ENCODE data around the gene CROCC2.

Gene CROCC2

DNA sequence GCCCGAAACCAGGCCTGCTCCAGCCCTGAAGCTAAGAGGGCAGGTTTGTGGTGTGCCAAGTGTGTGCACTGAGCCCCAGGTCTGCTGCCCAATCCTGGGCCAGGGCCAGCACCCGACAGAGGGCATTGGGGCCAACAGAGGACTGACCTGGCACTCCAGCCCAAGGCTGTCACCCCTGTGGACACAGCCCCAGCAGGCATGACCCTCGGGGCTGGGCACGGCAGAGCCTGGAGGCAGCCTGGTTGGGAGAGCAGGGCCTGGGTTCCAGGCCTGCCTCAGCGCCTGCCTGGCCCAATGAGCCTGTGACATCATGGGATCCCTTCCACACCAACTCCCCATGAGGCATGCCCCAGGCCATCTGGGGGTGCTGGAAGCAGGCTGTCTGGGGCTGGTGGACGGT lies 81.5 kb downstream of the CROCC2 start:
- no peak for ATAC-seq (ENCODE audit: insufficient read depth, low read depth)

DNA sequence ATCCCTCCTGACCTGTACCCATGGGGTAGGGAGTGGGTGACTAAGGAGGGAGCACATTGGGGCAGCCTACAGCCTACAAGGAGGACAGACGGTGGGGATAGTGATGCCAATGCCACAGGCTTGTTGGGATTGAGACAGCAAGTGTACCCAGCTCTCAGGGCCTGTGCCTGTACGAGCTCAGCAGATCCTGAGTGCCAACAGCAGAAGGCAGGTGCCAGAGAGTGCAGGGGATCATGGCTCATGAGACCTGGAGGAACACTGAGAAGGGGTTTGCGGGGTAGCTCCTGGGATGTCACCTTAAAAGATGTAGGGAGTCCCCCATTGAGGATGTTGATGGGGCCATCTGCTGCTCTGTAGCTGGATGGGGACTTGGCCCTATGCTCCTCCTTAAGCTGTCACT lies 82.0 kb downstream of the CROCC2 start:
- Histone ChIP-seq H3K27me3 (ENCODE audit: insufficient read depth, low read length, poor library complexity) (no peaks in the 10 kb centered on the region), H3K4me2 (ENCODE audit: insufficient read depth, low read length) (no peak overlapping the region), H3K27ac (ENCODE audit: low read length) (no peak overlapping the region), H3K9ac (ENCODE audit: low read depth, low read length) (no peak overlapping the region), H3K4me3 (ENCODE audit: low read depth in 1 of 2, low read length in 2 of 2) (no peak overlapping the region), H3K36me3 (ENCODE audit: insufficient read depth, low read length) (no peaks in the 10 kb centered on the region), H4K20me1 (ENCODE audit: insufficient read depth, low read length) (no peaks in the 10 kb centered on the region; the same call in 1 of the 2 replicates), H2AFZ (ENCODE audit: low read depth, low read length) (no peak overlapping the region), H3K79me2 (ENCODE audit: insufficient read depth, low read length) (no peaks in the 10 kb centered on the region), H3K4me1 (ENCODE audit: insufficient read depth, low read length) (no peaks in the 10 kb centered on the region), H3K9me3 (ENCODE audit: insufficient read depth, low read length, severe bottlenecking) (no peaks in the 10 kb centered on the region)
- ATAC-seq (ENCODE audit: insufficient read depth, low read depth) (no peak), DNase-seq (no peak)
- TF ChIP-seq, protein P1, sequence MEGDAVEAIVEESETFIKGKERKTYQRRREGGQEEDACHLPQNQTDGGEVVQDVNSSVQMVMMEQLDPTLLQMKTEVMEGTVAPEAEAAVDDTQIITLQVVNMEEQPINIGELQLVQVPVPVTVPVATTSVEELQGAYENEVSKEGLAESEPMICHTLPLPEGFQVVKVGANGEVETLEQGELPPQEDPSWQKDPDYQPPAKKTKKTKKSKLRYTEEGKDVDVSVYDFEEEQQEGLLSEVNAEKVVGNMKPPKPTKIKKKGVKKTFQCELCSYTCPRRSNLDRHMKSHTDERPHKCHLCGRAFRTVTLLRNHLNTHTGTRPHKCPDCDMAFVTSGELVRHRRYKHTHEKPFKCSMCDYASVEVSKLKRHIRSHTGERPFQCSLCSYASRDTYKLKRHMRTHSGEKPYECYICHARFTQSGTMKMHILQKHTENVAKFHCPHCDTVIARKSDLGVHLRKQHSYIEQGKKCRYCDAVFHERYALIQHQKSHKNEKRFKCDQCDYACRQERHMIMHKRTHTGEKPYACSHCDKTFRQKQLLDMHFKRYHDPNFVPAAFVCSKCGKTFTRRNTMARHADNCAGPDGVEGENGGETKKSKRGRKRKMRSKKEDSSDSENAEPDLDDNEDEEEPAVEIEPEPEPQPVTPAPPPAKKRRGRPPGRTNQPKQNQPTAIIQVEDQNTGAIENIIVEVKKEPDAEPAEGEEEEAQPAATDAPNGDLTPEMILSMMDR (IDR thresholded peaks at IDR 0.05; ENCODE audit: borderline replicate concordance, extremely low read depth, low read length, poor library complexity, severe bottlenecking): no peak
- no peak for TF ChIP-seq EZH2 (IDR thresholded peaks at IDR 0.05; ENCODE audit: borderline replicate concordance, low read depth, low read length, severe bottlenecking)

More for the DNA sequence above, 81.5 kb downstream of the CROCC2 start:
- no peaks in the 10 kb centered on the region for H3K27me3 ChIP-seq (ENCODE audit: insufficient read depth, low read length, poor library complexity)
- H3K9me3 ChIP-seq (ENCODE audit: insufficient read depth, low read length, severe bottlenecking): no peaks in the 10 kb centered on the region
- no peak overlapping the region for H3K9ac ChIP-seq (ENCODE audit: low read depth, low read length)
- H3K4me3 ChIP-seq (ENCODE audit: low read depth in 1 of 2, low read length in 2 of 2): no peak overlapping the region
- H3K27ac ChIP-seq (ENCODE audit: low read length): no peak overlapping the region
- H3K36me3 ChIP-seq (ENCODE audit: insufficient read depth, low read length): no peaks in the 10 kb centered on the region
- no peaks in the 10 kb centered on the region for H3K79me2 ChIP-seq (ENCODE audit: insufficient read depth, low read length)
- no peak overlapping the region for H3K4me2 ChIP-seq (ENCODE audit: insufficient read depth, low read length)
- no peaks in the 10 kb centered on the region for H3K4me1 ChIP-seq (ENCODE audit: insufficient read depth, low read length)
- no peak for DNase-seq
- TF ChIP-seq, protein P1 (IDR thresholded peaks at IDR 0.05; ENCODE audit: borderline replicate concordance, extremely low read depth, low read length, poor library complexity, severe bottlenecking): no peak
- TF ChIP-seq EZH2 (IDR thresholded peaks at IDR 0.05; ENCODE audit: borderline replicate concordance, low read depth, low read length, severe bottlenecking): no peak
- peaks cover 4% of the 10 kb centered on the region for H4K20me1 ChIP-seq (ENCODE audit: insufficient read depth, low read length)
- H2AFZ ChIP-seq (ENCODE audit: low read depth, low read length): no peak overlapping the region

DNA sequence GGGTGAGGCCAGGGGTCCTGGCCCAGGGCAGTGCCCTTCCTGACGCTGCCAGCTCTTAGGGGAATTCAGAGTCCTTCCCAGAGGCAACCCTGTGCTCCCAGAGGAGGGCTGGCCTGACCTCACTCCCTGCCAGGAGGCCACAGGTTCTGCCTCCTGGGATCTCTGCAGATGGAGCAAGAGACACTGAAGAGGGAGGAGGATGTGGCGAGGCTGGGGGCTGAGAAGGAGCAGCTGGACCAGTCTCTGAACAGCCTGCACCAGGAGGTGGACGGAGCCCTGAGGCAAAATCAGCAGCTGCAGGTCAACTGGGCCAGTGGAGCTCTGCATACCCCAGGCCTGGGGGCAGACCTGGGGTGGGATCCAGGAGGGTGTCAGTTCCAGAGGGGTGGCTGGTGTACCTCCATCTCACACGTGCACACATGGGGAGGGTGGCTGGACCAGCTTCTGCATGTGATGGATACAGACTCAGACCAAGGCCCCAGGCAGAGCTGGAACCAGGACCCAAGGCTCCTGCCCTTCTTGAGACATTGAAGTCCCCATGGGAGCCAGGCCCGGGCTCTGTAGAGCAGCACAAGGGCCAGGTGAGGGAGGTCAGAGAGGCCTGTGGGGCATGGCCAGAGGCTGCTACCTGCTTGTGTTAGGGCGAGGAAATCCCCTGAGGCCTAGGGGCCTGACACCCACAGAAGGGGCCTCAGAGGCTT lies 82.6 kb downstream of the CROCC2 start:
- ATAC-seq (ENCODE audit: insufficient read depth, low read depth) (no peak), DNase-seq (no peak)
- no peak overlapping the region for H3K4me3 ChIP-seq (ENCODE audit: low read depth in 1 of 2, low read length in 2 of 2)
- H3K4me2 ChIP-seq (ENCODE audit: insufficient read depth, low read length): no peak overlapping the region
- no peak overlapping the region for H3K9ac ChIP-seq (ENCODE audit: low read depth, low read length)
- no peaks in the 10 kb centered on the region for H3K4me1 ChIP-seq (ENCODE audit: insufficient read depth, low read length)
- no peaks in the 10 kb centered on the region for H3K36me3 ChIP-seq (ENCODE audit: insufficient read depth, low read length)
- H3K79me2 ChIP-seq (ENCODE audit: insufficient read depth, low read length): no peaks in the 10 kb centered on the region
- no peak overlapping the region for H3K27ac ChIP-seq (ENCODE audit: low read length)
- no peaks in the 10 kb centered on the region for H3K9me3 ChIP-seq (ENCODE audit: insufficient read depth, low read length, severe bottlenecking)
- H3K27me3 ChIP-seq (ENCODE audit: insufficient read depth, low read length, poor library complexity): no peaks in the 10 kb centered on the region
- no peak overlapping the region for H2AFZ ChIP-seq (ENCODE audit: low read depth, low read length)
- H4K20me1 ChIP-seq (ENCODE audit: insufficient read depth, low read length): peaks cover under 1% of the 10 kb centered on the region; the same call in 1 of the 2 replicates
- TF ChIP-seq, protein P1 (IDR thresholded peaks at IDR 0.05; ENCODE audit: borderline replicate concordance, extremely low read depth, low read length, poor library complexity, severe bottlenecking): no peak
- TF ChIP-seq EZH2 (IDR thresholded peaks at IDR 0.05; ENCODE audit: borderline replicate concordance, low read depth, low read length, severe bottlenecking): no peak

Measured in DND-41 (cell line).